ENCODE measurements around the gene TMPRSS6. TPM values are rescaled to one million over a fixed set of nuclear protein-coding genes. Genes with fewer than 3 reads are reported as not detected.

TMPRSS6 gene
- polyA plus RNA-seq, 3 donors, result not detected

- Histone ChIP-seq H3K27ac (ENCODE audit: low read depth in 1 of 2, low read length in 2 of 2) (no peak overlapping the region), H3K4me1 (ENCODE audit: control insufficient read depth in 1 of 2, insufficient read depth in 2 of 2, low read length in 2 of 2) (no peaks in the 10 kb centered on the region), H3K4me2 (replicated peaks; ENCODE audit: extremely low read depth, low read length, poor library complexity, severe bottlenecking) (no peak overlapping the region), H3K4me3 (replicated peaks in 1 of 3; ENCODE audit: low read depth in 2 of 3, low read length in 3 of 3) (no peak overlapping the region), H2AFZ (ENCODE audit: insufficient read depth, low read depth, low read length, poor library complexity, severe bottlenecking) (no peak overlapping the region), H3K36me3 (replicated peaks in 1 of 2; ENCODE audit: control insufficient read depth in 1 of 2, insufficient read depth in 2 of 2, low read length in 2 of 2) (peaks cover 10 to 22% of the 10 kb centered on the region in 2 donors), H3K9me3 (replicated peaks in 1 of 2; ENCODE audit: control insufficient read depth in 1 of 2, insufficient read depth in 1 of 2, low read length in 2 of 2) (no peaks in the 10 kb centered on the region), H3K27me3 (ENCODE audit: control insufficient read depth in 2 of 2, insufficient read depth in 2 of 2, low read length in 2 of 2) (peaks cover 0 to 4% of the 10 kb centered on the region in 2 donors), H3K9ac (ENCODE audit: insufficient read depth, low read length, poor library complexity, severe bottlenecking) (no peak overlapping the region), H3K79me2 (ENCODE audit: insufficient read depth, low read length) (no peaks in the 10 kb centered on the region), H4K20me1 (ENCODE audit: insufficient read depth, low read length) (no peaks in the 10 kb centered on the region)
- TF ChIP-seq CTCF (IDR thresholded peaks at IDR 0.05), result no peak
- intact Hi-C loops (cut with micrococcal nuclease), result no loop called here
- peaks cover 9 to 22% of the 10 kb centered on the region in 2 donors for H3K36me3 Mint-ChIP-seq
- WGBS (ENCODE audit: insufficient coverage), result 97% methylated on average over 8 of the region's 15 CpGs
- peaks cover 4 to 13% (median 12%) of the 10 kb centered on the region in 3 donors for H3K27me3 Mint-ChIP-seq (ENCODE audit: low read depth in 3 of 3)
- peaks cover 0 to 3% (median 0%) of the 10 kb centered on the region in 7 donors for H3K9me3 Mint-ChIP-seq
- peak overlapping the region in 1 of 7 donors; percentile 31 for H3K27ac Mint-ChIP-seq
- no peak for DNase-seq
- no peak overlapping the region for H3K4me3 Mint-ChIP-seq
- H3K4me1 Mint-ChIP-seq, result no peaks in the 10 kb centered on the region
Measured at GRCh38 chr22:37062702-37063381, 46.7 kb downstream of the TMPRSS6 start.

- WGBS (ENCODE audit: insufficient coverage), result 58% methylated on average over 4 of the region's 7 CpGs
- H3K9me3 Mint-ChIP-seq, result peaks cover 0 to 3% (median 0%) of the 10 kb centered on the region in 7 donors
- no peak for TF ChIP-seq CTCF (IDR thresholded peaks at IDR 0.05)
Measured at GRCh38 chr22:37062376-37062675, 47.2 kb downstream of the TMPRSS6 start.

More at GRCh38 chr22:37062376-37062675, 47.2 kb downstream of the TMPRSS6 start:
- H3K4me3 ChIP-seq (replicated peaks in 1 of 3; ENCODE audit: low read depth in 2 of 3, low read length in 3 of 3), result no peak overlapping the region
- no peaks in the 10 kb centered on the region for H3K9me3 ChIP-seq (replicated peaks in 1 of 2; ENCODE audit: control insufficient read depth in 1 of 2, insufficient read depth in 1 of 2, low read length in 2 of 2)
- no peaks in the 10 kb centered on the region for H3K27me3 ChIP-seq (ENCODE audit: control insufficient read depth in 2 of 2, insufficient read depth in 2 of 2, low read length in 2 of 2)
- H3K4me1 ChIP-seq (ENCODE audit: control insufficient read depth in 1 of 2, insufficient read depth in 2 of 2, low read length in 2 of 2), result no peaks in the 10 kb centered on the region
- H3K4me1 Mint-ChIP-seq, result no peaks in the 10 kb centered on the region
- no peak overlapping the region for H3K27ac Mint-ChIP-seq
- H3K4me2 ChIP-seq (replicated peaks; ENCODE audit: extremely low read depth, low read length, poor library complexity, severe bottlenecking), result no peak overlapping the region
- peaks cover 14 to 28% of the 10 kb centered on the region in 2 donors for H3K36me3 Mint-ChIP-seq
- no peak overlapping the region for H3K9ac ChIP-seq (ENCODE audit: insufficient read depth, low read length, poor library complexity, severe bottlenecking)
- no peaks in the 10 kb centered on the region for H3K79me2 ChIP-seq (ENCODE audit: insufficient read depth, low read length)
- H3K4me3 Mint-ChIP-seq, result no peak overlapping the region
- intact Hi-C loops (cut with micrococcal nuclease), result no loop called here
- no peak overlapping the region for H2AFZ ChIP-seq (ENCODE audit: insufficient read depth, low read depth, low read length, poor library complexity, severe bottlenecking)
- H3K36me3 ChIP-seq (replicated peaks in 1 of 2; ENCODE audit: control insufficient read depth in 1 of 2, insufficient read depth in 2 of 2, low read length in 2 of 2), result peaks cover 14 to 27% of the 10 kb centered on the region in 2 donors
- H3K27ac ChIP-seq (ENCODE audit: low read depth in 1 of 2, low read length in 2 of 2), result no peak overlapping the region
- peaks cover 4 to 9% (median 8%) of the 10 kb centered on the region in 3 donors for H3K27me3 Mint-ChIP-seq (ENCODE audit: low read depth in 3 of 3)
- no peak for DNase-seq
- H4K20me1 ChIP-seq (ENCODE audit: insufficient read depth, low read length), result no peaks in the 10 kb centered on the region

All from CD14-positive monocyte (primary cell).